Activated CD4-positive, CD25-positive, alpha-beta regulatory T cell treated with anti-CD3 and anti-CD28 coated beads, Interleukin-2, amount 50 U/mL, for 16 hours (primary cell): ENCODE data around the gene OR4C46.
"Not testable (repeated sequence)": the region's sequence is repeated elsewhere in the genome, so short reads cannot be mapped to it uniquely, and the experiment has no call there.

Experiments
- DNase-seq: peaks from one replicate; pipeline ENCODE4 v3.0.0-alpha.2; 2020; ENCODE audit warnings: low read depth, low spot score

The OR4C46 gene

DNA sequence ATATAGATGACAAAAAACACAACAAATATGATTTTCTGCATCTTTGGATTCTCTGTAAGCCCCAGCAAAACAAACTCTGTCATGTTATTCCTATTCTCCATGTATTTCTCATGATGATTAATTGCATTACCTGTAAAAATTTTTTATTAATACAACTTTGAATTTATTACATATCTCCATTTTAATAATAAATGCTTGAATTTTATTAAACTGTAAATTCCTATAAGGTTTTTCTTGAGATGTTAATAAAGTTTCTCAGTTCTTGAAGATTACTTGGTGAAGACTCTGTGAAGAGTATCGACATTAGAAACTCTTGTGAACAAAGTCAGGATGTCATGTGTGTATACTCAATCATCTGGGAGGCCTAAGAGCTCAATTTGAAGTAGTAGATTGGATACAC lies at the start of gene OR4C46:
Gene OR4C46 (minus strand): TSS at position 101 of the 400 bp plus-strand sequence. CDS start 0 bp downstream, at position 101.
- DNase-seq, result no peak

DNA sequence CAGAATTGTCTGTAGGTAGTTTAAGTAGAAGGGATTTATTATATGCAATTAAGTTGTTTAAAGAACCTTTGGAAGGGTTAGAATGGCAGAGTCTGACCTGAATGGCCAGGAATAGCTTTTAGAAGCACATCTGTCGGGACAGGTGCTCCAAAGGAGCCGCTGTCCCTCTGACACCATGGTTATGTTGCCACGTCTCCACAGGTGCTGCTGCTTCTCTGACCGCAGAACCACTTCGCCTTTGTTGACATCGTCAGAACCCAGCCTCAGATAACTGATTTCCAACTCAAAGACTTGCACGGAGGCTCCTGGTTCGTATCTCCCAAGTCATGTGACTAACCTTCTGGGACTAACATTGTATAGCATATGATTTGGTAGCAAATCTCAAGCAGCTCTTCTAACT lies 41.8 kb upstream of the OR4C46 start:
- DNase-seq, result not testable (repeated sequence)

DNA sequence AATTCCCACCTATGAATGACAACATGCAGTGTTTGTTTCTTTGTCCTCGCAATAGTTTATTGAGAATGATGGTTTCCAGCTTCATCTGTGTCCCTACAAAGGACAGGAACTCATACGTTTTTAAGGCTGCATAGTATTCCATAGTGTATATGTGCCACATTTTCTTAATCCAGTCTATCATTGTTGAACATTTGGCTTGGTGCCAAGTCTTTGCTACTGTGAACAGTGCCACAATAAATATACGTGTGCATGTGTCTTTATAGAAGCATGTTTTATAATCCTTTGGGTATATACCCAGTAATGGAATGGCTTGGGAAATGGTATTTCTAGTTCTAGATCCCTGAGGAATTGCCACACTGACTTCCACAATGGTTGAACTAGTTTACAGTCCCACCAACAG lies 42.4 kb downstream of the OR4C46 start:
- DNase-seq, result not testable (repeated sequence)

DNA sequence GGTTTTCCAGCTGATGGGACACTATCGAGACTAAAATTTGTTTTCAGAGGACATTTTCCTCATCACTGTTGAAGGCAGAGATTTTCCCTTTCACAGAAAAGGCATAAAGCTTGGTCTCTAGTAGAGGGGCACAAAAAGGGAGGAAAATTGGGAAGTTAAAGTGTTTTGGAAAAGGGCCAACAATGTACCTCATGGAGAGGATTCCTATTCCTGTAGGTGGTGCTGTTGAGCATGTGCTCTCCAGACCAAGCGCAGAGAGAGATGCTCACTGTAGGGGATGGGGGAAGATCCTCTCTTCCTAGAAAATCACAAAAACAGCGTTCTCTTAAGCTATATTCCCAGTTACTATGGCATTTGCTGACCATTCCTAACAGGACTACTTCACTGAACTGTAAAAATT lies 44.9 kb downstream of the OR4C46 start:
- DNase-seq, result no peak

DNA sequence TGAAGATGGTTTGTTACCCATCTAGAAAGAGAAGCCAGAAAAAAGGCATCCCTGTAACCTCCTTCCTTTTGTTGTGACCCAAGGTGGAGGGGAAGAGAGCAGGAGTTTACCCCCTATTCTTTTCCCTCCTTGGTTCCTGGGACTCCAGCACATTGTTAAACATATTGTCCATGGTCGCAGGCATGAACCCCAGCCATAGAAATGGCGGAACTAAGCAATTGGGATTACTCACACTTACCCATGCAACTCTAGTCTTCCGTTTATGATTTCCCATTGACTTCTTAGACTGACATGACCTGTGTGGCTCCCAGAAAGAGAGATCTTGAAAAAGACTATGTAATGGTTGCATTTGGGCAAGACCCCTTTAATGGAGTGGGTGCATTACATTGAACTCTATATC lies 45.4 kb downstream of the OR4C46 start:
- DNase-seq, result no peak
